Measurements from ENCODE around the gene TESPA1. TPM values are rescaled to one million over a fixed set of nuclear protein-coding genes. Genes with fewer than 3 reads are reported as not detected.

TESPA1 gene
- total and polyA plus RNA-seq, 9 of the 15 experiments (the other 6 are each of a cell fraction or from before 2014, with no cell fraction given) = 0.72 to 7.1 (median 2.4) TPM

DNA sequence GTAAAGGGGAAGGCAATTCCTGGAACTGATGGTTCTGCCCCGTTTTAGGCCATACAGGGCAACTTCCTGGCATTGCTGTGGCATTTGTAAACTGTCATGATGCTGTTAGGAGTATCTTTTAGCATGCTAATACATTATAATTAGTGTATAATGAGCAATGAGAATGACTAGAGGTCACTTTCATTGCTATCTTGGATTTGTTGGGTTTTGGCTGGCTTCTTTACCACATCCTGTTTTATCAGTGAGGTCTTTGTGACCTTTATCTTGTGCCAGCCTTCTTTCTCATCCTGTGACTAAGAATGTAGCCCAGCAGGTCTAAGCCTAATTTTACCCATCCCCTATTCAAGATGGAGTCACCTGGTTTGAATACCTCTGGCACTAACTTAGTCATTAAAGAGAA is 51.2 kb downstream of the TESPA1 start:
- CTCF ChIA-PET (ENCODE audit: low intra/inter-chr PET ratio) = no interaction called here
- TF ChIP-seq ZNF830 (CRISPR knock-in tag; IDR thresholded peaks at IDR 0.05) (no peak), SMAD4 (CRISPR knock-in tag; conservative IDR thresholded peaks at IDR 0.05) (no peak), SAFB (IDR thresholded peaks at IDR 0.05; ENCODE audit: borderline replicate concordance, low read depth, low read length) (no peak), TEAD4 (IDR thresholded peaks at IDR 0.05; ENCODE audit: low read length) (peak; percentile 47; the same call in 1 of the 2 replicates), TEAD4 (CRISPR knock-in tag; IDR thresholded peaks at IDR 0.05; ENCODE audit: borderline replicate concordance) (no peak), FOSL1 (tag; conservative IDR thresholded peaks at IDR 0.05) (peak; percentile 84), RAD21 (CRISPR knock-in tag; conservative IDR thresholded peaks at IDR 0.05 in 1 of 2, IDR thresholded peaks at IDR 0.05 in 1 of 2) (no peak), POLR2H (tag; IDR thresholded peaks at IDR 0.05; ENCODE audit: low read depth) (no peak), NR2F6 (CRISPR knock-in tag; IDR thresholded peaks at IDR 0.05) (no peak), CBX3 (IDR thresholded peaks at IDR 0.05; ENCODE audit: borderline replicate concordance in 1 of 2, low read length in 2 of 2) (no peak), POLR2AphosphoS5 (IDR thresholded peaks at IDR 0.05; ENCODE audit: control insufficient read depth, insufficient read depth, low read depth, low read length) (no peak), ZNF766 (CRISPR knock-in tag; conservative IDR thresholded peaks at IDR 0.05) (no peak), MCM7 (IDR thresholded peaks at IDR 0.05) (no peak), ZNF143 (CRISPR knock-in tag; IDR thresholded peaks at IDR 0.05) (no peak), ZNF311 (CRISPR knock-in tag; IDR thresholded peaks at IDR 0.05) (no peak), MYC (IDR thresholded peaks at IDR 0.05; ENCODE audit: low read depth, low read length) (no peak), MYC (CRISPR knock-in tag; IDR thresholded peaks at IDR 0.05; ENCODE audit: borderline replicate concordance, low read depth) (no peak), ESRRA (IDR thresholded peaks at IDR 0.05; ENCODE audit: borderline replicate concordance, low read depth) (peak; percentile 72; the same call in 1 of the 2 replicates), CBFA2T3 (IDR thresholded peaks at IDR 0.05) (peak; percentile 46), PCBP1 (IDR thresholded peaks at IDR 0.05; ENCODE audit: low read depth, low read length, poor library complexity, severe bottlenecking) (no peak)
- TF ChIP-seq, protein P1, sequence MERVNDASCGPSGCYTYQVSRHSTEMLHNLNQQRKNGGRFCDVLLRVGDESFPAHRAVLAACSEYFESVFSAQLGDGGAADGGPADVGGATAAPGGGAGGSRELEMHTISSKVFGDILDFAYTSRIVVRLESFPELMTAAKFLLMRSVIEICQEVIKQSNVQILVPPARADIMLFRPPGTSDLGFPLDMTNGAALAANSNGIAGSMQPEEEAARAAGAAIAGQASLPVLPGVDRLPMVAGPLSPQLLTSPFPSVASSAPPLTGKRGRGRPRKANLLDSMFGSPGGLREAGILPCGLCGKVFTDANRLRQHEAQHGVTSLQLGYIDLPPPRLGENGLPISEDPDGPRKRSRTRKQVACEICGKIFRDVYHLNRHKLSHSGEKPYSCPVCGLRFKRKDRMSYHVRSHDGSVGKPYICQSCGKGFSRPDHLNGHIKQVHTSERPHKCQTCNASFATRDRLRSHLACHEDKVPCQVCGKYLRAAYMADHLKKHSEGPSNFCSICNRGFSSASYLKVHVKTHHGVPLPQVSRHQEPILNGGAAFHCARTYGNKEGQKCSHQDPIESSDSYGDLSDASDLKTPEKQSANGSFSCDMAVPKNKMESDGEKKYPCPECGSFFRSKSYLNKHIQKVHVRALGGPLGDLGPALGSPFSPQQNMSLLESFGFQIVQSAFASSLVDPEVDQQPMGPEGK (CRISPR knock-in tag; IDR thresholded peaks at IDR 0.05; ENCODE audit: borderline replicate concordance) = no peak

More for the DNA sequence above, 51.2 kb downstream of the TESPA1 start:
- in situ Hi-C loops (cut with MboI) = no loop called here
- FAIRE-seq (no peak), DNase-seq (ENCODE audit: extremely low read depth in 1 of 4, low spot score in 3 of 4) (peak in 1 of 4 experiments; percentile 10), ATAC-seq (no peak)
- Histone ChIP-seq H3K36me3 (ENCODE audit: control insufficient read depth, insufficient read depth, low read length) (no peaks in the 10 kb centered on the region), H2AFZ (ENCODE audit: low read depth, low read length) (no peak overlapping the region), H3K27me3 (ENCODE audit: control insufficient read depth in 2 of 2, insufficient read depth in 2 of 2, low read length in 2 of 2) (no peaks in the 10 kb centered on the region), H3K9me3 (replicated peaks; ENCODE audit: control insufficient read depth, insufficient read depth, low read depth, low read length) (peaks cover 4% of the 10 kb centered on the region), H4K20me1 (replicated peaks; ENCODE audit: control insufficient read depth, insufficient read depth, low read length) (no peaks in the 10 kb centered on the region), H3K4me1 (replicated peaks in 1 of 2; ENCODE audit: control insufficient read depth in 2 of 2, insufficient read depth in 2 of 2, low read length in 2 of 2) (peaks cover 0 to 29% of the 10 kb centered on the region in 2 experiments; a peak in 3 of 5 replicates), H3K4me3 (no peak overlapping the region), H3K27ac (ENCODE audit: extremely low read depth, low read depth, low read length) (no peak overlapping the region), H3K79me2 (ENCODE audit: control insufficient read depth, insufficient read depth, low read length) (no peaks in the 10 kb centered on the region), H3K4me2 (ENCODE audit: insufficient read depth, low read length) (no peak overlapping the region), H3K9me1 (ENCODE audit: control insufficient read depth, insufficient read depth, low read length) (no peaks in the 10 kb centered on the region), H3K9ac (ENCODE audit: insufficient read depth in 1 of 2, low read depth in 2 of 2, low read length in 2 of 2) (no peak overlapping the region)
- intact Hi-C loops (cut with micrococcal nuclease) = no loop called here
- 0% methylated on average over 1 of the region's 1 CpG for WGBS (ENCODE audit: insufficient coverage, low coverage, missing lambda C conversion rate)
- BruUV-seq (replicated peaks) = no TSS peak
- POLR2A ChIA-PET = no interaction called here
